Endodermal cell (in vitro differentiated cells): ENCODE results near the gene BBC3. TPM values are rescaled to one million over a fixed set of nuclear protein-coding genes. Genes with fewer than 3 reads are reported as not detected.
A peak's percentile ranks its signal among the peaks of the same experiment; 100 is the strongest.

Experiments used
- DNase-seq: peaks from one replicate; pipeline ENCODE4 v3.0.0-alpha.2; 2017
- H3K27ac ChIP-seq: 2 replicates; pipeline ENCODE4 v1.5.1; 2013; ENCODE audit warnings: mild to moderate bottlenecking, low read depth, low read length, moderate library complexity
- H3K27me3 ChIP-seq: 2 replicates; pipeline ENCODE4 v1.6.1; 2013; ENCODE audit warnings: mild to moderate bottlenecking, low read length, moderate library complexity; ENCODE audit not compliant: insufficient read depth, control insufficient read depth, poor library complexity, severe bottlenecking
- H3K36me3 ChIP-seq: 2 replicates; pipeline ENCODE4 v1.7.0; 2013; ENCODE audit warnings: mild to moderate bottlenecking, low read length, moderate library complexity; ENCODE audit not compliant: control insufficient read depth, insufficient read depth
- H3K4me1 ChIP-seq: one replicate; pipeline ENCODE4 v1.7.0; 2013; ENCODE audit warnings: low read length; ENCODE audit not compliant: control insufficient read depth, insufficient read depth
- H3K4me3 ChIP-seq: 2 replicates; pipeline ENCODE4 v1.5.1; 2013; ENCODE audit warnings: mild to moderate bottlenecking, low read length, moderate library complexity
- H3K9ac ChIP-seq: 2 replicates; pipeline ENCODE4 v1.6.1; 2013; ENCODE audit warnings: mild to moderate bottlenecking, low read length, moderate library complexity; ENCODE audit not compliant: poor library complexity, severe bottlenecking; ENCODE audit errors: extremely low read depth
- H3K9me3 ChIP-seq: 2 replicates; pipeline ENCODE4 v1.6.1; 2013; ENCODE audit warnings: mild to moderate bottlenecking, low read length, moderate library complexity; ENCODE audit not compliant: control insufficient read depth
- H3K27ac Mint-ChIP-seq: 2 replicates; pipeline ENCODE4 v1.8.0; 2020; ENCODE audit warnings: mixed read lengths
- H3K27me3 Mint-ChIP-seq: 2 replicates; pipeline ENCODE4 v1.8.0; 2021; ENCODE audit warnings: mild to moderate bottlenecking, mixed read lengths; ENCODE audit not compliant: insufficient read depth
- H3K36me3 Mint-ChIP-seq: 2 replicates; pipeline ENCODE4 v1.8.0; 2020; ENCODE audit warnings: low read depth, mixed read lengths
- H3K4me1 Mint-ChIP-seq: 2 replicates; pipeline ENCODE4 v1.8.0; 2020; ENCODE audit warnings: mixed read lengths
- H3K4me3 Mint-ChIP-seq: 2 replicates; pipeline ENCODE4 v1.8.0; 2020; ENCODE audit warnings: mild to moderate bottlenecking, moderate library complexity, mixed read lengths
- H3K9me3 Mint-ChIP-seq: 2 replicates; pipeline ENCODE4 v1.8.0; 2020; ENCODE audit warnings: mild to moderate bottlenecking, mixed read lengths
- CTCF ChIP-seq: fragments of 200-600 bp; sonication (generic); conservative IDR thresholded peaks from 2 replicates; pipeline ENCODE4 v1.5.0; 2021; ENCODE audit warnings: antibody characterized with exemption, mild to moderate bottlenecking
- WGBS, 2 experiments: methylation state at CpG; one replicate each; pipeline versions ENCODE4 v1.1.5 to v1.1.7; 2013; ENCODE audit warnings: missing lambda C conversion rate in 2 of 2, mixed read lengths in 1 of 2; ENCODE audit not compliant: insufficient coverage in 1 of 2, insufficient read length in 1 of 2; 5-methylcytosine and 5-hydroxymethylcytosine counted together
- total RNA-seq, 2 donors: library from RNA; stranded (reverse); fragmentation: NEBNext Ultra II Directional in 1 of 2; extraction: Animal tissue kit (Norgen Biotek cat#: 25700) in 1 of 2; gene quantifications; 2 replicates in 1 of 2; 3 replicates in 1 of 2; pipeline ENCODE4 v1.2.1, GENCODE V29; 2021

BBC3 gene
- total RNA-seq, 2 donors from 2014 or later: 8.8 to 13.4 TPM

GRCh38 chr19:47240996-47241918, 10.3 kb upstream of the BBC3 start:
- Mint-ChIP-seq H3K4me1 (peaks cover 3% of the 10 kb centered on the region), H3K27ac (no peak overlapping the region), H3K9me3 (no peaks in the 10 kb centered on the region), H3K4me3 (peak overlapping the region; percentile 18), H3K36me3 (no peaks in the 10 kb centered on the region), H3K27me3 (peaks cover 38% of the 10 kb centered on the region)
- TF ChIP-seq CTCF: no peak
- H3K9me3 ChIP-seq: no peaks in the 10 kb centered on the region
- no peak overlapping the region for H3K27ac ChIP-seq
- no peak overlapping the region for H3K4me3 ChIP-seq
- peak; percentile 97 for DNase-seq
- 25 to 39% methylated on average over 7 to 17 of the region's 27 CpGs for WGBS, 2 experiments
- no peaks in the 10 kb centered on the region for H3K36me3 ChIP-seq
- H3K4me1 ChIP-seq: peaks cover 6% of the 10 kb centered on the region
- no peak overlapping the region for H3K9ac ChIP-seq
- H3K27me3 ChIP-seq: peaks cover 44% of the 10 kb centered on the region

GRCh38 chr19:47240556-47240955, 9.6 kb upstream of the BBC3 start:
- TF ChIP-seq CTCF: no peak
- peaks cover 6% of the 10 kb centered on the region for H3K4me1 ChIP-seq
- no peak overlapping the region for H3K9ac ChIP-seq
- Mint-ChIP-seq H3K4me1 (peaks cover 3% of the 10 kb centered on the region), H3K36me3 (no peaks in the 10 kb centered on the region), H3K4me3 (peak overlapping the region; percentile 18), H3K9me3 (no peaks in the 10 kb centered on the region), H3K27me3 (peaks cover 41% of the 10 kb centered on the region), H3K27ac (no peak overlapping the region)
- no peak overlapping the region for H3K4me3 ChIP-seq
- no peak overlapping the region for H3K27ac ChIP-seq
- no peaks in the 10 kb centered on the region for H3K36me3 ChIP-seq
- DNase-seq: peak; percentile 54
- H3K9me3 ChIP-seq: no peaks in the 10 kb centered on the region
- WGBS, 2 experiments: 71% methylated on average over 6 of the region's 6 CpGs; no CpG with 5 or more reads in 1 of the 2 experiments
- peaks cover 44% of the 10 kb centered on the region for H3K27me3 ChIP-seq

GRCh38 chr19:47239610-47240296, 8.8 kb upstream of the BBC3 start:
- Mint-ChIP-seq H3K9me3 (no peaks in the 10 kb centered on the region), H3K27me3 (peaks cover 37% of the 10 kb centered on the region), H3K36me3 (no peaks in the 10 kb centered on the region), H3K4me3 (peak overlapping the region; percentile 38), H3K27ac (no peak overlapping the region), H3K4me1 (peaks cover 3% of the 10 kb centered on the region)
- peaks cover 44% of the 10 kb centered on the region for H3K27me3 ChIP-seq
- no peak overlapping the region for H3K4me3 ChIP-seq
- no peaks in the 10 kb centered on the region for H3K9me3 ChIP-seq
- H3K27ac ChIP-seq: no peak overlapping the region
- 5 to 9% methylated on average over 15 to 62 of the region's 62 CpGs for WGBS, 2 experiments
- H3K9ac ChIP-seq: no peak overlapping the region
- peak; percentile 87 for DNase-seq
- H3K4me1 ChIP-seq: peaks cover 6% of the 10 kb centered on the region
- H3K36me3 ChIP-seq: no peaks in the 10 kb centered on the region
- TF ChIP-seq CTCF: no peak
